ENCODE data around the gene TBCD.

TBCD gene

DNA sequence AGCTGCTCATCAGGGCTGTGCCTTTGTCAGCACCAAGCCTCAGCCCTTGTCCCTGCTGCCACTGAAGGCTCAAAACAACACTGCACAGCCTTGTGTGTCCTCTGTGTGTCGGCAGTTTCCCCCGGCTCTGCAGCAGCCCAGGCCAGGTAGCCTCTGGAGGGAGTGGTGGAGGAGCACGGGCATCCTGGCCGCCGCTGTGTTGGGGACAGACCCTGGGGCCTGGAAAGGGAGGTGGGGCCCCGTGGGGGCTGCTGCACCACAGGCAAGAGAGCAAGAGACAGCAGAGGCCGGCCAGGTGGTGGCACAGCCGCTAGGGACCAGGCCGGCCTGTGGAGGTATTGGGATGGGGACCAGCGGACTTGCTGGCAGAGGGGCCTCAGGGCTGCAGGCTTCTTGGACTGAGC, 184.9 kb downstream of the TBCD start:
- Histone ChIP-seq H3K4me1 (ENCODE audit: control insufficient read depth in 1 of 2, insufficient read depth in 2 of 2, low read length in 2 of 2) (no peaks in the 10 kb centered on the region), H3K27ac (ENCODE audit: low read depth, low read length) (no peak overlapping the region), H3K4me3 (ENCODE audit: low read depth in 1 of 2, low read length in 2 of 2) (no peak overlapping the region), H3K27me3 (ENCODE audit: control insufficient read depth in 1 of 2, insufficient read depth in 2 of 2, low read length in 2 of 2) (no peaks in the 10 kb centered on the region), H3K36me3 (ENCODE audit: control insufficient read depth in 1 of 2, insufficient read depth in 2 of 2, low read length in 2 of 2) (peaks cover 9 to 50% of the 10 kb centered on the region in 2 donors), H3K9ac (ENCODE audit: low read depth in 1 of 2, low read length in 2 of 2) (no peak overlapping the region), H3K9me3 (ENCODE audit: control insufficient read depth in 1 of 2, low read length in 2 of 2) (no peaks in the 10 kb centered on the region)

DNA sequence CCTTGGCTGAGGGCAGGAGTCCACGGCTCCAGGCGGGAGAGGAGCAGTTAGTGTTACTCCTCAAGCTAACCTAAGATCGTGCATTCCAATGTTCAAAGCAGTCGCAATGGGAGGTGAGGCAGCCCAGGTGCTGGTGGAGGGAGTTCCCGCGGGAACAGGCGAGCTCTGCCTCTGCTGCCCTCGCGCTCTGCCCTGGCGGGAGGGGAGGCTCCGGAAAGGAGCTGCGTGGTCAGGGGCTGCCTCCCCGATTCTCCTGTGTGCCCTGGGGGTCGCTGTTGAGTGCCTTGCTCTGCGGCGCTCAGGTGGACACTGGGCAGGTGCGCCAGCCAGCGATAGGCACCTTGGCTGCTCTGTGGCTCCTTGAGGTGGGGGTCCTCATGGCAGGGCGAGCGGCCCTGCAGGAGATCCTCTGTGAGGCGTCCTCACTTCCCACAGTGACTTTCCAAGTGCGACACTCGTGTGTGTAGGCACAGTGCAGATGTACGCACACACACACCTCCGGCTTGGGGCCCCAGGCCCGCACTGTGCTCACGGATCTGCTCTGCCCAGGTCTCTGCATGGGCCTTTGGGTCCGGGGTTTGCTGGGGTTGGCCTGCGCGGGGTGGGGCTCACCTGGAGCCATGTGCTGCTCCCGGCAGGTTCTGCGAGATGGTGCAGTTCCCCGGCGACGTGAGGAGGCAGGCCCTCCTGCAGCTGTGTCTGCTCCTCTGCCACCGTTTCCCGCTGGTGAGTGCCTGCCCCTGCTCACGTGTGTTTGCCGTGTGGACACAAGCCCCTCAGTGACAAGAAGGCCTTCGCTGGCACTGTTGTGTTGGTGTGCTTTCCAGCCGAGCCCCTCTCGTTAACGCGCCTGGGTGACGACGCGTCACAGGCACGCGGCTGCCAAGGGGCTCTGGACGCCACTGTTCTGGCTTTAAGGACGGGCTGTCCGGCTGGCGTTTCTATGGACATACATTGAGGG, 185.8 kb downstream of the TBCD start:
- Histone ChIP-seq H3K27ac (ENCODE audit: low read depth, low read length) (no peak overlapping the region), H3K9ac (ENCODE audit: low read depth in 1 of 2, low read length in 2 of 2) (no peak overlapping the region), H3K36me3 (ENCODE audit: control insufficient read depth in 1 of 2, insufficient read depth in 2 of 2, low read length in 2 of 2) (peaks cover 12 to 58% of the 10 kb centered on the region in 2 donors), H3K9me3 (ENCODE audit: control insufficient read depth in 1 of 2, low read length in 2 of 2) (no peaks in the 10 kb centered on the region), H3K4me3 (ENCODE audit: low read depth in 1 of 2, low read length in 2 of 2) (no peak overlapping the region), H3K27me3 (ENCODE audit: control insufficient read depth in 1 of 2, insufficient read depth in 2 of 2, low read length in 2 of 2) (no peaks in the 10 kb centered on the region), H3K4me1 (ENCODE audit: control insufficient read depth in 1 of 2, insufficient read depth in 2 of 2, low read length in 2 of 2) (no peaks in the 10 kb centered on the region)

DNA sequence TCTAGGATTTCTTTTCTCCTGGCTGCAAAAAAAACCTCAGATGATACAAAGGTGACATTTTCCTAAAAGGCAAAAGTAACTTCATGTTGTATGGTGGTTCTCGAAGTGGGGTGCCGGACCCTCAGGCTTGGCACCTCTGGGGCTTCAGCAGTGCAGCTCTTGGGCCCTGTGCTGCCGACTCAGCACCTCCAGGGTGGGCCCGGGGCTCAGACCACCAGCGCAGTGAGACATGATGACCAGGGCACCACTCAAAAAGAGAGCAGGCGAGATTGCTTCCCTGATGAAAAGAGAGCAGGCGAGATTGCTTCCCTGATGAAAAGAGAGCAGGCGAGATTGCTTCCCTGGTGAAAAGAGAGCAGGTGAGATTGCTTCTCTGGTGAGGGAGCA, 186.6 kb downstream of the TBCD start:
- no peaks in the 10 kb centered on the region for H3K4me1 ChIP-seq (ENCODE audit: control insufficient read depth in 1 of 2, insufficient read depth in 2 of 2, low read length in 2 of 2)
- H3K36me3 ChIP-seq (ENCODE audit: control insufficient read depth in 1 of 2, insufficient read depth in 2 of 2, low read length in 2 of 2): peaks cover 20 to 62% of the 10 kb centered on the region in 2 donors
- peaks cover 0 to 2% of the 10 kb centered on the region in 2 donors for H3K9me3 ChIP-seq (ENCODE audit: control insufficient read depth in 1 of 2, low read length in 2 of 2)
- no peak overlapping the region for H3K4me3 ChIP-seq (ENCODE audit: low read depth in 1 of 2, low read length in 2 of 2)
- H3K27me3 ChIP-seq (ENCODE audit: control insufficient read depth in 1 of 2, insufficient read depth in 2 of 2, low read length in 2 of 2): no peaks in the 10 kb centered on the region
- H3K9ac ChIP-seq (ENCODE audit: low read depth in 1 of 2, low read length in 2 of 2): no peak overlapping the region
- H3K27ac ChIP-seq (ENCODE audit: low read depth, low read length): no peak overlapping the region

DNA sequence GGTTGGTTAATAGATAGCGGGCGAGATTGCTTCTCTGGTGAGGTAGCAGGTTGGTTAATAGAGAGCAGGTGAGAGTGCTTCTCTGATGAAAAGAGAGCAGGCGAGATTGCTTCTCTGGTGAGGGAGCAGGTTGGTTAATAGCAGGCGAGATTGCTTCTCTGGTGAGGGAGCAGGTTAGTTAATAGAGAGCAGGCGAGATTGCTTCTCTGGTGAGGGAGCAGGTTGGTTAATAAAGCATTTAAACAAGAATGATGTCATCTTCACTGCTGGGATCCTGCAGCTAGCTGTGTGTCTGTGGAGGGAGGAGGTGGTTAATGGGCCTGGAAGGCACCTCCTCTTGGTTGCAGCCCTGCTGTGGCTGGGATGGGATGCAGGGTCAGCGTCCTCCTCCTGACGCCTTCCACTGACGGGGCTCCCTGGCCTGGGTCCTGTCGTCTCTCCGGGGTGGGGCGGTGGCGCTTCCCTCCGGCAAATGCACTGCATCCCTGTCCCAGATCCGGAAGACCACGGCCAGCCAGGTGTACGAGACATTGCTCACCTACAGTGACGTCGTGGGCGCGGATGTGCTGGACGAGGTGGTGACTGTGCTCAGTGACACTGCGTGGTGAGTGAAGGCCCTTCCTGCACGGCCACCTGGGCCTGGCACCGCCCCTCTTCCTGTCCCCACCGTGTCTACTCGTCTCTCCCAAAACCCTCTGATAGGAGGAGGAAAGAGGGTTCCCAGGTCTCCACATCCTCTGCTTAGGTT, 187.2 kb downstream of the TBCD start:
- Histone ChIP-seq H3K9me3 (ENCODE audit: control insufficient read depth in 1 of 2, low read length in 2 of 2) (peaks cover 4 to 8% of the 10 kb centered on the region in 2 donors), H3K27ac (ENCODE audit: low read depth, low read length) (no peak overlapping the region), H3K4me1 (ENCODE audit: control insufficient read depth in 1 of 2, insufficient read depth in 2 of 2, low read length in 2 of 2) (no peaks in the 10 kb centered on the region), H3K27me3 (ENCODE audit: control insufficient read depth in 1 of 2, insufficient read depth in 2 of 2, low read length in 2 of 2) (no peaks in the 10 kb centered on the region), H3K36me3 (ENCODE audit: control insufficient read depth in 1 of 2, insufficient read depth in 2 of 2, low read length in 2 of 2) (peaks cover 25 to 68% of the 10 kb centered on the region in 2 donors), H3K4me3 (ENCODE audit: low read depth in 1 of 2, low read length in 2 of 2) (no peak overlapping the region), H3K9ac (ENCODE audit: low read depth in 1 of 2, low read length in 2 of 2) (no peak overlapping the region)

DNA sequence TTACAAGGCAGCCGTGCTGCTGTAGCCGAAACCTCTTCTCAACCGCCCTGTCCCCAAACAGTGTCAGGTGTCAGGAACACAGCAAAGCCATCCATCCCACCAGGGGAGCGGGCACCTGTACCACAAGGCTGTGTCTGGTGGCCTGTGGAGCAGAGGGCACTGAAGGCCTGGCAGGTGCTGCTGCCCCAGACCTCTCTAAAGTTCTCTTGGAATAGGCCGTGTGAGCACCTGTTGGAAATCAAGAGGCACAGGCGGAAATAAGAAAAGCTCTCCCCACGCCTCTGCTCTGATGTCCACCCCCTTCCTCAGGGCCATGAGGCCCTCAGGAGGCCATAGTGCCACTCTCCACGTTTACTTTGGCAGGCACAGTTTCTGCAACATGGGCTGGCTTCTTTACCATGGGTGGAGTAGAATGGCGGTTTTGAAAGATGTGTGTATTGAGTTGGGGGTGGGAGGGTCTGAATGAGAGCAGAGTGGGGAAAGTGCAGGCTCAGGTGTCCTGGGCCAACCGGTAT, 187.8 kb downstream of the TBCD start:
- no peaks in the 10 kb centered on the region for H3K27me3 ChIP-seq (ENCODE audit: control insufficient read depth in 1 of 2, insufficient read depth in 2 of 2, low read length in 2 of 2)
- peaks cover 10 to 14% of the 10 kb centered on the region in 2 donors for H3K9me3 ChIP-seq (ENCODE audit: control insufficient read depth in 1 of 2, low read length in 2 of 2)
- H3K4me1 ChIP-seq (ENCODE audit: control insufficient read depth in 1 of 2, insufficient read depth in 2 of 2, low read length in 2 of 2): no peaks in the 10 kb centered on the region
- H3K4me3 ChIP-seq (ENCODE audit: low read depth in 1 of 2, low read length in 2 of 2): no peak overlapping the region
- H3K9ac ChIP-seq (ENCODE audit: low read depth in 1 of 2, low read length in 2 of 2): no peak overlapping the region
- no peak overlapping the region for H3K27ac ChIP-seq (ENCODE audit: low read depth, low read length)
- peaks cover 32 to 74% of the 10 kb centered on the region in 2 donors for H3K36me3 ChIP-seq (ENCODE audit: control insufficient read depth in 1 of 2, insufficient read depth in 2 of 2, low read length in 2 of 2)

DNA sequence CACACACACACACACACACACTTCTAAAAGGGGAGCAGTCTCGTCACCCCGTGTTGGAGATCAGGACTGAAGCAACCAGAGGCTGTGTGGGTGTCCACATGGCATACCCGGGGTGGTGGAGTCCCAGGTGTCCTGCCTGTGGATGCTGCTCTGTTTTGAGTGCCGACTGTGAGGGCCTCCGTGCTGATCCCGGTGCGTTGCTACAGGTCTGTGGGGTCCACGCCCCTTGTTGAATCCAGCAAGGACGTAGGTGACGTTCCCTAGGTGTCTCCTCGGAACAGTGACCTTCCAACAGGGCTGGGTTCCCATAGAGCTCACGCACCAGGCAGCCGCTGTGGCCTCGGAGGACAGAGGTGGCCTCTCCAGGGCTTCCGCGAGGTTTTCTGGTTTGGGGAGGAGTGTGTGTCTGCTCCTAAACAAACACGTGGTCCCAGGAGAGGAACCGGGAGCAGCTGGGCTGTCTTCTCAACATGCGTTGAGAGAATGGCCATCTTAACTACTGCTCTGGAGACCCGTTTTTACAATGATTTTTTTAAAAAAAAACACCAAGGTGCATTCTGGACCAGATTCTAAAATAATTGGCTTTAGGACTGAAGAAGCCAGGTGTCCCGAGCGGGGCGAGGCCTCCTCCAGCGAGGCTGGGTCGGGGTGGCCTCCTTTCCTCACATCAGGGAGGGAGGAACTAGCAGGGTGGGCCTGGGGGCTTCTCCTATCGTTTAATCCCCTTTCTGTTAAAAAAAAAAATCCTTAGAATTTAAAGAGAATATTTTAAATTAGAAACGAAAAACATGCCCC, 188.6 kb downstream of the TBCD start:
- H3K27me3 ChIP-seq (ENCODE audit: control insufficient read depth in 1 of 2, insufficient read depth in 2 of 2, low read length in 2 of 2): no peaks in the 10 kb centered on the region
- peaks cover 39 to 81% of the 10 kb centered on the region in 2 donors for H3K36me3 ChIP-seq (ENCODE audit: control insufficient read depth in 1 of 2, insufficient read depth in 2 of 2, low read length in 2 of 2)
- H3K4me3 ChIP-seq (ENCODE audit: low read depth in 1 of 2, low read length in 2 of 2): no peak overlapping the region
- no peaks in the 10 kb centered on the region for H3K4me1 ChIP-seq (ENCODE audit: control insufficient read depth in 1 of 2, insufficient read depth in 2 of 2, low read length in 2 of 2)
- H3K9me3 ChIP-seq (ENCODE audit: control insufficient read depth in 1 of 2, low read length in 2 of 2): peaks cover 18 to 21% of the 10 kb centered on the region in 2 donors
- no peak overlapping the region for H3K9ac ChIP-seq (ENCODE audit: low read depth in 1 of 2, low read length in 2 of 2)
- H3K27ac ChIP-seq (ENCODE audit: low read depth, low read length): no peak overlapping the region

DNA sequence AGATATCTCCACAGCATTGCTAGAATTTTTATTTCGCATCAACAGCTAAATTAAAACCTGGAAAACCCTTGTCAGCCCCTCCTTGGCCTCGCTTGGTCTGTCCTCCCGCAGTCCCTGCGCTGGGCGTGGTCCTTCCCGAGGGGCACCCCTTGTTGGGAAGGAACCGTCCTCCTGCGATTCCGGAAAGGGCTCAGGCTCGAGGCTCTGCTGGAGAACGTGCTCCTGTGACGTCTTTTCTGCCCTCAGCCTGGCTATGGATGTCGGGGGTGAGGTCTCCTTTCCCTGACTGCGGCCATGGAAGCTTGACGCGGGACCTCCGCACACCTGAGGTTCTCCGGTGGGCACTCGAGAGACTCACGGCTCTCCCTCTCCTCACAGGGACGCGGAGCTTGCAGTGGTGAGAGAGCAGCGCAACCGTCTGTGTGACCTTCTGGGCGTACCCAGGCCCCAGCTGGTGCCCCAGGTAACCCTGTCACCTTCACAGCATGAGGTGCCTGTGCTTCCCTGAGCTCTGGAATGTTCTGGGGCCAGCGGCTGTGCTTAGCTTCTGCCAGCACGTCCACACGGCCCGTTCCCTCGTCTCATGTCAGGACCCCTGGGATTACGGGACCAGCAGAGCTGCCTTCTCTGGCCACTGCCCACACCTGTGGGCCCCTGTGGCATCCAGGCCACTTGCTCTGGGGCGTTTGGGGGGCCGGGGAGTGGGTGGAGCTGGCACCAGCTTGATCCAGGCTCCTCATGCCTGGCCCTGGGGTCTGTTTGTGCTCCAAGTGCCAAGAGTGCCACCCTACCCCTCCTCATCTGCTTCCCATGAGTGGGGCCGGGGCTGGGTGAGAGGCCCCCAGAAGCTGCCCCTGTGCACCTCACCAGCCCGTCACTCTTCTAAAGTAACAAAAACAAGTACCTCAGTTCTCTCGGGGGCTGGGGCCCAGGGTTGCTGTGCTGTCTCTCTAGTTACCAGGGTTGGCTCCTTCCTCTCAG, 189.4 kb downstream of the TBCD start:
- H3K4me3 ChIP-seq (ENCODE audit: low read depth in 1 of 2, low read length in 2 of 2): no peak overlapping the region
- peaks cover 39 to 84% of the 10 kb centered on the region in 2 donors for H3K36me3 ChIP-seq (ENCODE audit: control insufficient read depth in 1 of 2, insufficient read depth in 2 of 2, low read length in 2 of 2)
- peaks cover 22% of the 10 kb centered on the region in 2 donors for H3K9me3 ChIP-seq (ENCODE audit: control insufficient read depth in 1 of 2, low read length in 2 of 2)
- no peak overlapping the region for H3K27ac ChIP-seq (ENCODE audit: low read depth, low read length)
- no peaks in the 10 kb centered on the region for H3K4me1 ChIP-seq (ENCODE audit: control insufficient read depth in 1 of 2, insufficient read depth in 2 of 2, low read length in 2 of 2)
- no peaks in the 10 kb centered on the region for H3K27me3 ChIP-seq (ENCODE audit: control insufficient read depth in 1 of 2, insufficient read depth in 2 of 2, low read length in 2 of 2)
- H3K9ac ChIP-seq (ENCODE audit: low read depth in 1 of 2, low read length in 2 of 2): no peak overlapping the region

DNA sequence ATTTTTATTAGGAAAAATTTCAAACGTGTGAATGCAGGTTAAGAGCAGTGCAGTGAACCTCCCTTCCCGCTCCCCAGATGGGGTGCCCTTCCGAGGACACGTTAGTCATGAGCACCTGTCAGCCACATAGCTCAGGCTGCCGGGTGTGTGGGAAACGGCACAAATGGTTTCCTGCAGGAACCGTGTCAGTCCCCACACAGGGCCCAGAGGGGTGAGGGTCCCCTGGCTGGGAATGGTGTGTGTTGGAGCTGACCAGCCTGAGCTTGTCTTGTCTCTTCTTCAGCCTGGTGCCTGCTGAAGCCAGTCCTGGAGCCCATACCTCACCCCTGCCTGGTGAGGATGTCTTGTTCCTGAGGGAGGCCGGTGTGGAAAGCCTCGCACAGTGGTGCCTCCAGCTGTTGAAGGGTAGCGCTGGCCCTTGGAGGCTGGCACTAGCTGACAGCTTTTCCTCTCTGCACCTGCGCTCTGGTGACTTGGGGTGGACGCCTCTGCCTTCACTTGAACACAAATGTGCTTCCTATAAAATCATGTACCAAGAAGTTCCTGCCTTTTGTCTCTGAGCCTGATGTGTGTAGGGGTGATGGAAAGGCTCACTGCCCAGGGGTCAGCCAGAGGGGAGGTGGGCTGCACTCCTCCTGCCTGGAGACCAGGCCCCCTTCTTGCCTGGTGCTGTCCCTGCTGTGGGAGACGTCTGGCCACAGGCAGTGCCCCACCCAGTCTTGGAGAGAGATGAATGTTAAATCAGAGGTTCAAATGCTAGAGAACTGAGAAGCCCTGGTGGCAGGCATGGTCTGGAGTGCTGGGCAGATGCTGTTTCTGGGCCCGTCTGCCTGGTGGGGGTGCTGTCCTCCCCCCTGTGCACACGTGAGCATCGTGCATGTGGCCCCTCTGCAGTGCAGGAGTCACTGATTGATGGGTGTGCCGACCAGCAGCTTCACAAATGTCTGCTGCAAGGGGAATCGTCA, 190.6 kb downstream of the TBCD start:
- H3K36me3 ChIP-seq (ENCODE audit: control insufficient read depth in 1 of 2, insufficient read depth in 2 of 2, low read length in 2 of 2): peaks cover 39 to 79% of the 10 kb centered on the region in 2 donors
- H3K4me1 ChIP-seq (ENCODE audit: control insufficient read depth in 1 of 2, insufficient read depth in 2 of 2, low read length in 2 of 2): no peaks in the 10 kb centered on the region
- H3K9ac ChIP-seq (ENCODE audit: low read depth in 1 of 2, low read length in 2 of 2): no peak overlapping the region
- H3K9me3 ChIP-seq (ENCODE audit: control insufficient read depth in 1 of 2, low read length in 2 of 2): peaks cover 22 to 28% of the 10 kb centered on the region in 2 donors
- H3K27ac ChIP-seq (ENCODE audit: low read depth, low read length): no peak overlapping the region
- H3K27me3 ChIP-seq (ENCODE audit: control insufficient read depth in 1 of 2, insufficient read depth in 2 of 2, low read length in 2 of 2): no peaks in the 10 kb centered on the region
- H3K4me3 ChIP-seq (ENCODE audit: low read depth in 1 of 2, low read length in 2 of 2): no peak overlapping the region

All from duodenal mucosa (tissue), 2 donors.